HAP-1 (cell line): ENCODE data around the gene TMEM51.
"Not testable (repeated sequence)": the region's sequence is repeated elsewhere in the genome, so short reads cannot be mapped to it uniquely, and the experiment has no call there.

Source experiments
- DNase-seq, 2 experiments: peaks; one replicate each; pipeline ENCODE4 v3.0.0-alpha.2; 2016 to 2020; ENCODE audit warnings: low spot score in 2 of 2
- H3K27me3 ChIP-seq: fragments of 250-450 bp; sonication (Bioruptor Pico); 2 replicates; pipeline ENCODE4 v1.5.1; 2020; ENCODE audit warnings: low read depth, mild to moderate bottlenecking, moderate library complexity
- H3K36me3 ChIP-seq: fragments of 250-450 bp; sonication (Bioruptor Pico); replicated peaks from 2 replicates; pipeline ENCODE4 v1.5.1; 2020; ENCODE audit warnings: mild to moderate bottlenecking
- H3K4me1 ChIP-seq: fragments of 250-450 bp; sonication (Bioruptor Pico); 2 replicates; pipeline ENCODE4 v1.5.1; 2020; ENCODE audit warnings: mild to moderate bottlenecking
- H3K4me3 ChIP-seq: fragments of 250-450 bp; sonication (Bioruptor Pico); 2 replicates; pipeline ENCODE4 v1.5.1; 2020; ENCODE audit warnings: mild to moderate bottlenecking, moderate library complexity
- H3K9me3 ChIP-seq: fragments of 250-450 bp; sonication (Bioruptor Pico); 2 replicates; pipeline ENCODE4 v1.5.1; 2020; ENCODE audit warnings: mild to moderate bottlenecking, moderate library complexity
- in situ Hi-C: fragments of 300-500 bp; cut with MboI; formaldehyde crosslinking; loops from 3 replicates; pipeline ENCODE4 v1.14.3; 2020; ENCODE audit warnings: low sequenced_read_pairs, inconsistent platforms, mixed read lengths

The TMEM51 gene

GRCh38 chr1:15170071-15170470 is 16.5 kb downstream of the TMEM51 start:
- no peaks in the 10 kb centered on the region for H3K9me3 ChIP-seq
- no peaks in the 10 kb centered on the region for H3K27me3 ChIP-seq
- no peak for DNase-seq
- in situ Hi-C loops = no loop called here
- no peaks in the 10 kb centered on the region for H3K4me1 ChIP-seq
- H3K4me3 ChIP-seq = no peak overlapping the region
- no peaks in the 10 kb centered on the region for H3K36me3 ChIP-seq

- Histone ChIP-seq H3K36me3 (no peaks in the 10 kb centered on the region), H3K9me3 (no peaks in the 10 kb centered on the region), H3K4me1 (no peaks in the 10 kb centered on the region), H3K4me3 (no peak overlapping the region), H3K27me3 (no peaks in the 10 kb centered on the region)
- no peak for DNase-seq
- in situ Hi-C loops = no loop called here
These were observed 17.8 kb downstream of the TMEM51 start for GRCh38 chr1:15171271-15171908.

GRCh38 chr1:15172405-15173259 is 19.1 kb downstream of the TMEM51 start:
- no peak overlapping the region for H3K4me3 ChIP-seq
- no peaks in the 10 kb centered on the region for H3K27me3 ChIP-seq
- DNase-seq = no peak
- H3K36me3 ChIP-seq = no peaks in the 10 kb centered on the region
- in situ Hi-C loops = no loop called here
- H3K4me1 ChIP-seq = no peaks in the 10 kb centered on the region
- no peaks in the 10 kb centered on the region for H3K9me3 ChIP-seq

- in situ Hi-C loops = no loop called here
- no peak for DNase-seq
- H3K4me3 ChIP-seq = no peak overlapping the region
These were observed 20.5 kb downstream of the TMEM51 start for GRCh38 chr1:15173863-15174614.

GRCh38 chr1:15174615-15174983 is 21.1 kb downstream of the TMEM51 start:
- in situ Hi-C loops = no loop called here
- no peaks in the 10 kb centered on the region for H3K36me3 ChIP-seq
- H3K27me3 ChIP-seq = no peaks in the 10 kb centered on the region
- DNase-seq = no peak
- H3K4me1 ChIP-seq = no peaks in the 10 kb centered on the region
- H3K9me3 ChIP-seq = no peaks in the 10 kb centered on the region
- no peak overlapping the region for H3K4me3 ChIP-seq

More at GRCh38 chr1:15173863-15174614, 20.5 kb downstream of the TMEM51 start:
- no peaks in the 10 kb centered on the region for H3K36me3 ChIP-seq
- H3K9me3 ChIP-seq = no peaks in the 10 kb centered on the region
- no peaks in the 10 kb centered on the region for H3K4me1 ChIP-seq
- H3K27me3 ChIP-seq = no peaks in the 10 kb centered on the region

GRCh38 chr1:15175324-15176094 is 22.0 kb downstream of the TMEM51 start:
- DNase-seq, H3K36me3 ChIP-seq, H3K4me3 ChIP-seq, H3K9me3 ChIP-seq, H3K4me1 ChIP-seq, H3K27me3 ChIP-seq, in situ Hi-C loops: not testable (repeated sequence)

GRCh38 chr1:15176120-15176519 is 22.6 kb downstream of the TMEM51 start:
- H3K27me3 ChIP-seq = no peaks in the 10 kb centered on the region
- in situ Hi-C loops = no loop called here
- no peaks in the 10 kb centered on the region for H3K36me3 ChIP-seq
- no peak overlapping the region for H3K4me3 ChIP-seq
- no peak for DNase-seq
- no peaks in the 10 kb centered on the region for H3K9me3 ChIP-seq
- H3K4me1 ChIP-seq = no peaks in the 10 kb centered on the region

- no peaks in the 10 kb centered on the region for H3K36me3 ChIP-seq
- H3K4me1 ChIP-seq = no peaks in the 10 kb centered on the region
- no peak for DNase-seq
- no peak overlapping the region for H3K4me3 ChIP-seq
- in situ Hi-C loops = no loop called here
- H3K9me3 ChIP-seq = no peaks in the 10 kb centered on the region
- no peaks in the 10 kb centered on the region for H3K27me3 ChIP-seq
These were observed 23.5 kb downstream of the TMEM51 start for GRCh38 chr1:15176898-15177665.

- no peaks in the 10 kb centered on the region for H3K4me1 ChIP-seq
- DNase-seq = no peak
- in situ Hi-C loops = no loop called here
- H3K4me3 ChIP-seq = no peak overlapping the region
- no peaks in the 10 kb centered on the region for H3K9me3 ChIP-seq
- H3K36me3 ChIP-seq = no peaks in the 10 kb centered on the region
- no peaks in the 10 kb centered on the region for H3K27me3 ChIP-seq
These were observed 24.2 kb downstream of the TMEM51 start for GRCh38 chr1:15177710-15178166.

- in situ Hi-C loops = no loop called here
- no peaks in the 10 kb centered on the region for H3K4me1 ChIP-seq
- no peaks in the 10 kb centered on the region for H3K36me3 ChIP-seq
- no peak for DNase-seq
- H3K4me3 ChIP-seq = no peak overlapping the region
- H3K9me3 ChIP-seq = no peaks in the 10 kb centered on the region
- no peaks in the 10 kb centered on the region for H3K27me3 ChIP-seq
These were observed 25.3 kb downstream of the TMEM51 start for GRCh38 chr1:15178571-15179484.

GRCh38 chr1:15179485-15179883 is 25.9 kb downstream of the TMEM51 start:
- Histone ChIP-seq H3K27me3 (no peaks in the 10 kb centered on the region), H3K4me3 (no peak overlapping the region), H3K36me3 (no peaks in the 10 kb centered on the region), H3K9me3 (no peaks in the 10 kb centered on the region), H3K4me1 (no peaks in the 10 kb centered on the region)
- DNase-seq = no peak
- in situ Hi-C loops = no loop called here

GRCh38 chr1:15180189-15180588 is 26.6 kb downstream of the TMEM51 start:
- no peaks in the 10 kb centered on the region for H3K4me1 ChIP-seq

More at GRCh38 chr1:15180189-15180588, 26.6 kb downstream of the TMEM51 start:
- no peak overlapping the region for H3K4me3 ChIP-seq
- H3K9me3 ChIP-seq = no peaks in the 10 kb centered on the region
- DNase-seq = no peak
- in situ Hi-C loops = no loop called here
- no peaks in the 10 kb centered on the region for H3K27me3 ChIP-seq
- H3K36me3 ChIP-seq = no peaks in the 10 kb centered on the region
